ENCODE results near the gene PTPRD.

Gene PTPRD

GRCh38 chr9:10172476-10172875 lies 440.3 kb downstream of the PTPRD start:
- no peak for DNase-seq (ENCODE audit: low spot score)

- DNase-seq (ENCODE audit: low spot score) = no peak
Observed at GRCh38 chr9:10168241-10168640, 444.6 kb downstream of the PTPRD start.

- DNase-seq (ENCODE audit: low spot score) = no peak
Observed at GRCh38 chr9:10148796-10149195, 464.0 kb downstream of the PTPRD start.

GRCh38 chr9:10146517-10147331 lies 466.1 kb downstream of the PTPRD start:
- no peak for DNase-seq (ENCODE audit: low spot score)

GRCh38 chr9:10144355-10144754 lies 468.4 kb downstream of the PTPRD start:
- DNase-seq (ENCODE audit: low spot score) = no peak

- no peak for DNase-seq (ENCODE audit: low spot score)
Observed at GRCh38 chr9:10135553-10135952, 477.2 kb downstream of the PTPRD start.

- no peak for DNase-seq (ENCODE audit: low spot score)
Observed at GRCh38 chr9:10134266-10134665, 478.5 kb downstream of the PTPRD start.

- DNase-seq (ENCODE audit: low spot score) = no peak
Observed at GRCh38 chr9:10130061-10130675, 482.6 kb downstream of the PTPRD start.

GRCh38 chr9:10127867-10128266 lies 484.9 kb downstream of the PTPRD start:
- DNase-seq (ENCODE audit: low spot score) = no peak

GRCh38 chr9:10112798-10113197 lies 500.0 kb downstream of the PTPRD start:
- no peak for DNase-seq (ENCODE audit: low spot score)

- DNase-seq (ENCODE audit: low spot score) = no peak
Observed at GRCh38 chr9:10112070-10112469, 500.7 kb downstream of the PTPRD start.

GRCh38 chr9:10108815-10109214 lies 504.0 kb downstream of the PTPRD start:
- no peak for DNase-seq (ENCODE audit: low spot score)

- DNase-seq (ENCODE audit: low spot score) = no peak
Observed at GRCh38 chr9:10104774-10105173, 508.0 kb downstream of the PTPRD start.

GRCh38 chr9:10095208-10095607 lies 517.6 kb downstream of the PTPRD start:
- no peak for DNase-seq (ENCODE audit: low spot score)

- DNase-seq (ENCODE audit: low spot score) = no peak
Observed at GRCh38 chr9:10094563-10094962, 518.2 kb downstream of the PTPRD start.

GRCh38 chr9:10080012-10080411 lies 532.8 kb downstream of the PTPRD start:
- no peak for DNase-seq (ENCODE audit: low spot score)

- no peak for DNase-seq (ENCODE audit: low spot score)
Observed at GRCh38 chr9:10079284-10079964, 533.4 kb downstream of the PTPRD start.

GRCh38 chr9:10071579-10071978 lies 541.2 kb downstream of the PTPRD start:
- no peak for DNase-seq (ENCODE audit: low spot score)

- DNase-seq (ENCODE audit: low spot score) = no peak
Observed at GRCh38 chr9:10062629-10063395, 550.0 kb downstream of the PTPRD start.

GRCh38 chr9:10059044-10059443 lies 553.8 kb downstream of the PTPRD start:
- no peak for DNase-seq (ENCODE audit: low spot score)

- no peak for DNase-seq (ENCODE audit: low spot score)
Observed at GRCh38 chr9:10055886-10056395, 556.9 kb downstream of the PTPRD start.

GRCh38 chr9:10054456-10054855 lies 558.3 kb downstream of the PTPRD start:
- DNase-seq (ENCODE audit: low spot score) = no peak

All from HuH-7 (cell line).